ENCODE results near the gene UBE2E2.

UBE2E2 gene

GRCh38 chr3:23399221-23399620, 196.1 kb downstream of the UBE2E2 start:
- no peaks in the 10 kb centered on the region for H3K9me3 ChIP-seq (replicated peaks in 1 of 2; ENCODE audit: control insufficient read depth in 2 of 2, insufficient read depth in 1 of 2, low read depth in 1 of 2, low read length in 2 of 2)
- WGBS, 2 donors (ENCODE audit: extremely low coverage in 2 of 2, insufficient read length in 2 of 2, insufficient replicate concordance in 1 of 2): no CpG with 5 or more reads among the region's 1 CpG

DNA sequence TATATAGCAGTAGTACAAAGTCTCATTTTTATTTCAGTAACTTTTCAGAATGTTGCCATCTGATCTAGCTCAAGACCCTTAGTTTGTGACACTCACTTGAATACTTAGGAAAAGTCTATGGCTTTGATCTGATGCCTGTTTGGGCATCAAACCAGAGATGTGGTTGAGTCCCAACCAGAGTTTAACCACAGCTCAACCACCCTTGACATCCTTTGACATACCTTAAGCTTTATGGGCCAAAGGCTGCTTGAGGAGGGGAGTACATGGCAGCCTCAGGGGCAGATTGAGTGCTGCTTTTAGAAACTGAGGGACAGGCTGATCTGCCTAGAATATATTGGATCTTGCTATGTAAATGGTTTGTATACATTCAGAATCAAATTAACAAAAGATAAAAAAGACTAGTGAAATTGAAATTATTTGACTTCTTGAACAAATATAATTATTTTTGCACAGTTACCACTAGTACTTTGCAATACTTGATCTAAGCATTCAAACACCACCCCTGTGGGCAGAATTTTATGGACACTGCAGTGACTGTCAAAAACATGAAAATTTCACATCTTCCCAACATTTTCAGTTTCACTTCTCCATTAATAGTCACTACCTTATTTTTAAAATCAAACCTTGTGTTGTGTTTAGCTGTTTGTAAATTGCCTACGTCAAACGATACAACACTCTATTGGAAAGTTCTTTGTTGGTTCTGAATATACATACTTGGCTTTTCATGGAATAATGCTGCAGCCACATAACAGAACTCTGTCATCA, 199.8 kb downstream of the UBE2E2 start:
- no peaks in the 10 kb centered on the region for H3K36me3 ChIP-seq (replicated peaks in 1 of 2; ENCODE audit: control insufficient read depth in 2 of 2, insufficient read depth in 2 of 2, low read length in 2 of 2)
- H3K9me3 ChIP-seq (replicated peaks in 1 of 2; ENCODE audit: control insufficient read depth in 2 of 2, insufficient read depth in 1 of 2, low read depth in 1 of 2, low read length in 2 of 2): no peaks in the 10 kb centered on the region
- H2BK120ac ChIP-seq (ENCODE audit: low read depth, low read length): no peak overlapping the region
- H2BK5ac ChIP-seq (ENCODE audit: low read length): no peak overlapping the region
- peaks cover 4% of the 10 kb centered on the region for H3K79me1 ChIP-seq (ENCODE audit: low read depth, low read length)
- H3K9ac ChIP-seq (ENCODE audit: low read depth, low read length, poor library complexity): no peak overlapping the region
- H3K4me2 ChIP-seq (ENCODE audit: insufficient read depth, low read length, poor library complexity, severe bottlenecking): no peak overlapping the region
- no peak overlapping the region for H3K4me3 ChIP-seq (ENCODE audit: low read length in 2 of 2)
- no peak overlapping the region for H2AK5ac ChIP-seq (ENCODE audit: low read depth, low read length)
- H3K18ac ChIP-seq (ENCODE audit: low read length): no peak overlapping the region
- no peak overlapping the region for H3K27ac ChIP-seq (replicated peaks; ENCODE audit: low read length)
- WGBS, 2 donors (ENCODE audit: extremely low coverage in 2 of 2, insufficient read length in 2 of 2, insufficient replicate concordance in 1 of 2): no CpG with 5 or more reads among the region's 2 CpGs
- no peak overlapping the region for H4K8ac ChIP-seq (ENCODE audit: low read depth, low read length)
- no peaks in the 10 kb centered on the region for H3K27me3 ChIP-seq (ENCODE audit: control insufficient read depth in 3 of 3, insufficient read depth in 3 of 3, low read depth in 1 of 3, low read length in 3 of 3)
- no peak overlapping the region for H2AFZ ChIP-seq (ENCODE audit: low read length)
- H3K23ac ChIP-seq (ENCODE audit: low read depth, low read length, poor library complexity): no peak overlapping the region
- DNase-seq (ENCODE audit: low spot score): no peak
- no peak overlapping the region for H3K14ac ChIP-seq (ENCODE audit: low read length)
- H2BK15ac ChIP-seq (ENCODE audit: low read length): no peak overlapping the region
- no peak overlapping the region for H3K4ac ChIP-seq (ENCODE audit: low read length)
- H4K91ac ChIP-seq (ENCODE audit: low read depth, low read length, poor library complexity): no peak overlapping the region
- peaks cover 2 to 5% of the 10 kb centered on the region in 2 donors for H3K4me1 ChIP-seq (ENCODE audit: control insufficient read depth in 2 of 2, insufficient read depth in 1 of 2, low read depth in 1 of 2, low read length in 2 of 2)
- no peak overlapping the region for H2BK12ac ChIP-seq (ENCODE audit: low read length)

More at GRCh38 chr3:23399221-23399620, 196.1 kb downstream of the UBE2E2 start:
- no peak overlapping the region for H4K91ac ChIP-seq (ENCODE audit: low read depth, low read length, poor library complexity)
- H2AK5ac ChIP-seq (ENCODE audit: low read depth, low read length): no peak overlapping the region
- no peak overlapping the region for H3K14ac ChIP-seq (ENCODE audit: low read length)
- H2BK15ac ChIP-seq (ENCODE audit: low read length): no peak overlapping the region
- H2BK5ac ChIP-seq (ENCODE audit: low read length): no peak overlapping the region
- DNase-seq (ENCODE audit: low spot score): no peak
- H3K36me3 ChIP-seq (replicated peaks in 1 of 2; ENCODE audit: control insufficient read depth in 2 of 2, insufficient read depth in 2 of 2, low read length in 2 of 2): no peaks in the 10 kb centered on the region
- H3K4ac ChIP-seq (ENCODE audit: low read length): no peak overlapping the region
- H2BK120ac ChIP-seq (ENCODE audit: low read depth, low read length): no peak overlapping the region
- no peak overlapping the region for H3K23ac ChIP-seq (ENCODE audit: low read depth, low read length, poor library complexity)
- H3K27ac ChIP-seq (replicated peaks; ENCODE audit: low read length): no peak overlapping the region
- H3K4me1 ChIP-seq (ENCODE audit: control insufficient read depth in 2 of 2, insufficient read depth in 1 of 2, low read depth in 1 of 2, low read length in 2 of 2): no peaks in the 10 kb centered on the region
- no peak overlapping the region for H3K9ac ChIP-seq (ENCODE audit: low read depth, low read length, poor library complexity)
- H3K27me3 ChIP-seq (ENCODE audit: control insufficient read depth in 3 of 3, insufficient read depth in 3 of 3, low read depth in 1 of 3, low read length in 3 of 3): no peaks in the 10 kb centered on the region
- no peak overlapping the region for H3K4me2 ChIP-seq (ENCODE audit: insufficient read depth, low read length, poor library complexity, severe bottlenecking)
- no peak overlapping the region for H2BK12ac ChIP-seq (ENCODE audit: low read length)
- no peak overlapping the region for H3K4me3 ChIP-seq (ENCODE audit: low read length in 2 of 2)
- H2AFZ ChIP-seq (ENCODE audit: low read length): no peak overlapping the region
- peaks cover 3% of the 10 kb centered on the region for H3K79me1 ChIP-seq (ENCODE audit: low read depth, low read length)
- H3K18ac ChIP-seq (ENCODE audit: low read length): no peak overlapping the region
- no peak overlapping the region for H4K8ac ChIP-seq (ENCODE audit: low read depth, low read length)

GRCh38 chr3:23404246-23404645, 201.1 kb downstream of the UBE2E2 start:
- no peak overlapping the region for H3K9ac ChIP-seq (ENCODE audit: low read depth, low read length, poor library complexity)
- no peak overlapping the region for H4K8ac ChIP-seq (ENCODE audit: low read depth, low read length)
- H2BK5ac ChIP-seq (ENCODE audit: low read length): no peak overlapping the region
- H3K79me1 ChIP-seq (ENCODE audit: low read depth, low read length): peaks cover 4% of the 10 kb centered on the region
- no peak overlapping the region for H3K4me3 ChIP-seq (ENCODE audit: low read length in 2 of 2)
- no peak overlapping the region for H3K27ac ChIP-seq (replicated peaks; ENCODE audit: low read length)
- no peak overlapping the region for H3K23ac ChIP-seq (ENCODE audit: low read depth, low read length, poor library complexity)
- no peaks in the 10 kb centered on the region for H3K9me3 ChIP-seq (replicated peaks in 1 of 2; ENCODE audit: control insufficient read depth in 2 of 2, insufficient read depth in 1 of 2, low read depth in 1 of 2, low read length in 2 of 2)
- no peak for DNase-seq (ENCODE audit: low spot score)
- H2BK15ac ChIP-seq (ENCODE audit: low read length): no peak overlapping the region
- H4K91ac ChIP-seq (ENCODE audit: low read depth, low read length, poor library complexity): no peak overlapping the region
- no peaks in the 10 kb centered on the region for H3K36me3 ChIP-seq (replicated peaks in 1 of 2; ENCODE audit: control insufficient read depth in 2 of 2, insufficient read depth in 2 of 2, low read length in 2 of 2)
- no peak overlapping the region for H2BK12ac ChIP-seq (ENCODE audit: low read length)
- H3K27me3 ChIP-seq (ENCODE audit: control insufficient read depth in 3 of 3, insufficient read depth in 3 of 3, low read depth in 1 of 3, low read length in 3 of 3): no peaks in the 10 kb centered on the region
- no peak overlapping the region for H3K4ac ChIP-seq (ENCODE audit: low read length)
- no peak overlapping the region for H3K18ac ChIP-seq (ENCODE audit: low read length)
- H2BK120ac ChIP-seq (ENCODE audit: low read depth, low read length): no peak overlapping the region
- no peak overlapping the region for H3K4me2 ChIP-seq (ENCODE audit: insufficient read depth, low read length, poor library complexity, severe bottlenecking)
- H2AK5ac ChIP-seq (ENCODE audit: low read depth, low read length): no peak overlapping the region
- H3K4me1 ChIP-seq (ENCODE audit: control insufficient read depth in 2 of 2, insufficient read depth in 1 of 2, low read depth in 1 of 2, low read length in 2 of 2): peaks cover 2 to 5% of the 10 kb centered on the region in 2 donors
- H2AFZ ChIP-seq (ENCODE audit: low read length): no peak overlapping the region
- no peak overlapping the region for H3K14ac ChIP-seq (ENCODE audit: low read length)

DNA sequence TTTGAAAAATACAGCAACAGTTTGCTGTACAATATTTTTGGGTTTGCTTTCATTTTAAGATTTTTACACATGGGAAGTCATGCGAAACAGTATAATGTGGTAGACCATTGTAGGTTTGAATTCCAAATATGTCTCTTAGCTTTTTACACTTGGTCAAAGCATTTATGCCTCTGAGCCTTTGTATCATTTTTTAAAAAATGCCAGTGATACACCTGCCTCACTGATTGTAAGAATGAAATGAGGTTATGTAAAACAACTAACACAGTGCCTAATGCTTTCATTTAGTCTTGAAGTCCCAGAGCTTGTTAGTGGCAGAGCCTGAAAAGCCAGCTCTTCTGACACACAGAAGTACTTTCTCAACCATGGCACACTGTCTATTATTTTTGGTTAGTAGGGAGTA, 202.0 kb downstream of the UBE2E2 start:
- H2BK120ac ChIP-seq (ENCODE audit: low read depth, low read length): no peak overlapping the region
- H3K4me2 ChIP-seq (ENCODE audit: insufficient read depth, low read length, poor library complexity, severe bottlenecking): no peak overlapping the region
- no peak overlapping the region for H4K91ac ChIP-seq (ENCODE audit: low read depth, low read length, poor library complexity)
- no peak overlapping the region for H3K4me3 ChIP-seq (ENCODE audit: low read length in 2 of 2)
- no peak overlapping the region for H4K8ac ChIP-seq (ENCODE audit: low read depth, low read length)
- H3K18ac ChIP-seq (ENCODE audit: low read length): no peak overlapping the region
- H2AFZ ChIP-seq (ENCODE audit: low read length): no peak overlapping the region
- no peaks in the 10 kb centered on the region for H3K36me3 ChIP-seq (replicated peaks in 1 of 2; ENCODE audit: control insufficient read depth in 2 of 2, insufficient read depth in 2 of 2, low read length in 2 of 2)
- no peak overlapping the region for H3K27ac ChIP-seq (replicated peaks; ENCODE audit: low read length)
- no peaks in the 10 kb centered on the region for H3K27me3 ChIP-seq (ENCODE audit: control insufficient read depth in 3 of 3, insufficient read depth in 3 of 3, low read depth in 1 of 3, low read length in 3 of 3)
- H2BK15ac ChIP-seq (ENCODE audit: low read length): no peak overlapping the region
- no peak overlapping the region for H2BK5ac ChIP-seq (ENCODE audit: low read length)
- H2BK12ac ChIP-seq (ENCODE audit: low read length): no peak overlapping the region
- no peak overlapping the region for H3K14ac ChIP-seq (ENCODE audit: low read length)
- no peak overlapping the region for H2AK5ac ChIP-seq (ENCODE audit: low read depth, low read length)
- peaks cover 4% of the 10 kb centered on the region for H3K79me1 ChIP-seq (ENCODE audit: low read depth, low read length)
- peaks cover 2 to 5% of the 10 kb centered on the region in 2 donors for H3K4me1 ChIP-seq (ENCODE audit: control insufficient read depth in 2 of 2, insufficient read depth in 1 of 2, low read depth in 1 of 2, low read length in 2 of 2)
- no peak overlapping the region for H3K9ac ChIP-seq (ENCODE audit: low read depth, low read length, poor library complexity)
- no peak overlapping the region for H3K4ac ChIP-seq (ENCODE audit: low read length)
- whole genome bisulfite sequencing, 2 donors (ENCODE audit: extremely low coverage in 2 of 2, insufficient read length in 2 of 2, insufficient replicate concordance in 1 of 2): no CpG with 5 or more reads among the region's 1 CpG
- H3K9me3 ChIP-seq (replicated peaks in 1 of 2; ENCODE audit: control insufficient read depth in 2 of 2, insufficient read depth in 1 of 2, low read depth in 1 of 2, low read length in 2 of 2): no peaks in the 10 kb centered on the region
- no peak overlapping the region for H3K23ac ChIP-seq (ENCODE audit: low read depth, low read length, poor library complexity)
- DNase-seq (ENCODE audit: low spot score): no peak
